Activated CD4-positive, alpha-beta T cell treated with anti-CD3 and anti-CD28 coated beads, Interleukin-2, amount 50 U/mL, for 1 hour (primary cell): ENCODE data around the gene TBCC.
A peak's percentile ranks its signal among the peaks of the same experiment; 100 is the strongest.
"Not testable (repeated sequence)": the region's sequence is repeated elsewhere in the genome, so short reads cannot be mapped to it uniquely, and the experiment has no call there.

ENCODE experiments used
- DNase-seq: peaks from one replicate; pipeline ENCODE4 v3.0.0-alpha.2; 2020

Gene TBCC

GRCh38 chr6:42727627-42728026 is 18.3 kb downstream of the TBCC start:
- no peak for DNase-seq

- DNase-seq: peak; percentile 0
Measured at GRCh38 chr6:42727087-42727611, 18.8 kb downstream of the TBCC start.

- peak; percentile 66 for DNase-seq
Measured at GRCh38 chr6:42726485-42727086, 19.3 kb downstream of the TBCC start.

- no peak for DNase-seq
Measured at GRCh38 chr6:42726026-42726425, 19.9 kb downstream of the TBCC start.

GRCh38 chr6:42724825-42725224 is 21.1 kb downstream of the TBCC start:
- no peak for DNase-seq

- no peak for DNase-seq
Measured at GRCh38 chr6:42722497-42722896, 23.4 kb downstream of the TBCC start, which contains the start of gene PRPH2. Gene PRPH2, minus strand, starts transcription at chr6:42722597. Its CDS starts 263 bp downstream, at chr6:42722334.

- DNase-seq: no peak
Measured at GRCh38 chr6:42720739-42721138, 25.2 kb downstream of the TBCC start.

- DNase-seq: no peak
Measured at GRCh38 chr6:42715871-42716270, 30.0 kb downstream of the TBCC start.

- no peak for DNase-seq
Measured at GRCh38 chr6:42714098-42714761, 31.7 kb downstream of the TBCC start.

GRCh38 chr6:42711930-42712329 is 34.0 kb downstream of the TBCC start:
- no peak for DNase-seq

GRCh38 chr6:42710316-42710715 is 35.6 kb downstream of the TBCC start:
- DNase-seq: no peak

GRCh38 chr6:42709871-42710270 is 36.0 kb downstream of the TBCC start:
- no peak for DNase-seq

- DNase-seq: no peak
Measured at GRCh38 chr6:42708096-42708495, 37.8 kb downstream of the TBCC start.

- no peak for DNase-seq
Measured at GRCh38 chr6:42707595-42707994, 38.3 kb downstream of the TBCC start.

- no peak for DNase-seq
Measured at GRCh38 chr6:42704937-42705374, 40.9 kb downstream of the TBCC start.

GRCh38 chr6:42704251-42704936 is 41.5 kb downstream of the TBCC start:
- no peak for DNase-seq

- not testable (repeated sequence) for DNase-seq
Measured at GRCh38 chr6:42702786-42703185, 43.1 kb downstream of the TBCC start.

- DNase-seq: no peak
Measured at GRCh38 chr6:42702200-42702599, 43.7 kb downstream of the TBCC start.

GRCh38 chr6:42698217-42698616 is 47.7 kb downstream of the TBCC start:
- no peak for DNase-seq

- DNase-seq: no peak
Measured at GRCh38 chr6:42697268-42697655, 48.6 kb downstream of the TBCC start.

GRCh38 chr6:42696526-42697267 is 49.2 kb downstream of the TBCC start:
- no peak for DNase-seq

GRCh38 chr6:42694586-42694985 is 51.3 kb downstream of the TBCC start:
- no peak for DNase-seq
